SW480 (cell line): ENCODE data around the gene OCIAD1.

Experiments
- DNase-seq: peaks from one replicate; pipeline ENCODE4 v3.0.0-alpha.2; 2016; ENCODE audit warnings: low spot score

OCIAD1 gene

GRCh38 chr4:48891028-48891619, 60.2 kb downstream of the OCIAD1 start:
- DNase-seq = no peak

DNA sequence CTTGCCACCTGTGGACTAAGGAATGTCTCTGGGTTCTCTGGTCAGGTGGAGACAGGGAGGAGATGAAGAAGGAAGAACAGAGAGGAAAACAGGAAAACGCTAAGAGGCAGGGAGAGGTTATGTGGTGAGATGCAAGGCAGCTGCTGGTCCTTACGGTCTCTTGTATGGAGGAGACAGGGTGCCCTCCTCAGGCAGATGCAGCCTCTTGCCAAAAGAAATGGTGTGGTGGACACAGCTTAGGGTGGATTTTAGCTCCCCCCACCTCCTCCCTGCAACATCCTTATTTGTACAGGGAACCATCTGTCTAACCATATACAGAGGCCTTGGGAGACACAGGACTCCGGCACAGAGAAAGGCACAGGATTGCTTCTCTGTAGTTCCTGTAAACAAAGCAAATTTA, 66.0 kb downstream of the OCIAD1 start:
- DNase-seq = no peak

DNA sequence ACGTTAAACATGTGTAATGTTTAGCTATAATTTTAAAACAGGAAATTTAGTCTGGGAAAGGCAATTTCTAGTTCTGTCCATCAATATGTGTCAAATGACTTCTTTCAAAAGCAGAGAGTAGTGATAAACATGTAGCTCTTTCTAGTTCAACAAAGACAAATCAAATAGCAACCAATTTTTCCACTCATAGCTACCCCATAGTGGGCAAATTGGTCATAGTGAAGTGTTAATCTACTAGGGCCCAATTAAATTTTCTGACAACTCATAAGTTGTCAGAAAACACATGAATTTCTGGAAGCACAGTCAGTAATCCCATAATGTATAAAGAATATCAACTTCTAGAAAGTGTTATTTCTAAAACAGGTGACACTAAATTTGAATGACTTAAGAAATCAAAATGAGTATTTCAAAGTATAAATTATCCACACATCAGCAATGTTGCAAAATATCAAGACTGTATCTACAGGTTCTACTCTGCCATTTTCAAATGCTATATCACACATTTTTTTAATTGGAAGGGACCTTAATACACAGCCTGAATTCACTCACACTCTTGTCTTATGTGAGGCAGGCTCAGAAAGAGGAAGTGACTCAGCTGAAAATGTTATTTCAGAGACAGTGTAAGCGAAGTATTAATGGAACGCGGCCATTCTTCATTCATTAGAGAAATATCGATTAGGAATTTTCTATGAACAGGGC, 68.0 kb downstream of the OCIAD1 start:
- DNase-seq = no peak

DNA sequence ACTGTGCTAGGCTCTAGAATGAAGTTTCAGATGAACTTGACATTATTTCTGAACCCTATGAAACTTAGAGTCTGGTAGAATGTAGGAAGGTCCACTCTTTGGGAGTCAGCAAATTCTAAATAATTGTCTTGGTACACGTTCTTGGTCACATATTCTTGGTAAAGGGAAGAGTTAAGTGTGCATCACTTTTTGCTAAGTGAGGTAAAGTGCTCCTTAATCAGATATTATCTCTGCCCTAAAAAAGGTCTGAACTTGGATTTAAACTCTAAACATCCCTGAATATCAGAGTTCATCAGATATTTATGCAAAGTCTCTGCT, 68.5 kb downstream of the OCIAD1 start:
- no peak for DNase-seq

DNA sequence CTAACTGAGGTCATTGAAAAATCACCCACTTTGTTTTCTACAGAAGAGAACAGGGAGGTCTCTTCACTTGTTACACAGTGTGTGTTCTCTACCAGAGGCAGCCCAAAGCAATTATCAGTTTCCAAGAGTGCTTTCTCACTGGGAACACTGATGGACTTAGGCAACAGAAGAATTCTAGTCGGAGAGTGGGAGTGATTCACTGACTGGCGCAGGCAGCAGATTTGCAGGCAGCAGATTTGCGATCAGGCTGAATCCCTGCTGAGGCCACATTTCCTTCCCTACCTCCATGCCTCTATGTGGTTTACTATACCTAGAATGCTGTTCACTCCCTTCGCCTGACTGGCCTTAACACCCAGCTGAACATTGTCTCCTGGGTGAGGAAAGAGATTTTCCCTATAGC, 69.1 kb downstream of the OCIAD1 start:
- no peak for DNase-seq

- DNase-seq = no peak
Observed at GRCh38 chr4:48901196-48901595, 70.3 kb downstream of the OCIAD1 start.

GRCh38 chr4:48902266-48902665, 71.4 kb downstream of the OCIAD1 start:
- no peak for DNase-seq

GRCh38 chr4:48904101-48904500, 73.2 kb downstream of the OCIAD1 start:
- no peak for DNase-seq

DNA sequence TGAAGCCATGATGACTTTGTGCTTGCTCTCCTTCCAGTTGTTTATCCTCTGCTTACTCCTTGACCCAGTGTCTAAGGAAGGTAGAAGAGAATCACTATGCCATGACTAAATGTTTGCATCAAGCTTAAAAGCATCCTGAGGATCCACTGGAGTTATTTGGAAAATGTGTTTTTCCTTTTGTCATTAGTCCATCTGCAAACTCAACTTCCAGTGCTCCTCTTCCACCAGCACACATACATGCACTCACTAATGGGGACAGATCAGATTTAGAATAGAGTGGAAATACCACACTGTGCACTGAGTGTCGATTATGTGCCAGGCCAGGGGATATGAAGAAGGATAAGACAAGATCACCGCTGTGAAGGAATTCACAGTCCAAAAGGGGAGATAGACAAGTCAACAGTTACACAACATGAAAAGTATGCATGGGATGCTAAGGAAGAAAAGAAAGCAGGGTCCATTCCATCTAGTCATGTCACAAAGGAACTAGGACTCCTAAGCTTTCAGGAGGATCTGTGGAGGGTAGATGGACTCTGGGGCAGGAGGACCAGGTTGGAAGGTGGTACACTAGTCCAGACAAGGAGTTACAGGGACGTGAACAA, 73.8 kb downstream of the OCIAD1 start:
- no peak for DNase-seq

GRCh38 chr4:48905363-48906015, 74.6 kb downstream of the OCIAD1 start:
- peak; percentile 33 for DNase-seq

DNA sequence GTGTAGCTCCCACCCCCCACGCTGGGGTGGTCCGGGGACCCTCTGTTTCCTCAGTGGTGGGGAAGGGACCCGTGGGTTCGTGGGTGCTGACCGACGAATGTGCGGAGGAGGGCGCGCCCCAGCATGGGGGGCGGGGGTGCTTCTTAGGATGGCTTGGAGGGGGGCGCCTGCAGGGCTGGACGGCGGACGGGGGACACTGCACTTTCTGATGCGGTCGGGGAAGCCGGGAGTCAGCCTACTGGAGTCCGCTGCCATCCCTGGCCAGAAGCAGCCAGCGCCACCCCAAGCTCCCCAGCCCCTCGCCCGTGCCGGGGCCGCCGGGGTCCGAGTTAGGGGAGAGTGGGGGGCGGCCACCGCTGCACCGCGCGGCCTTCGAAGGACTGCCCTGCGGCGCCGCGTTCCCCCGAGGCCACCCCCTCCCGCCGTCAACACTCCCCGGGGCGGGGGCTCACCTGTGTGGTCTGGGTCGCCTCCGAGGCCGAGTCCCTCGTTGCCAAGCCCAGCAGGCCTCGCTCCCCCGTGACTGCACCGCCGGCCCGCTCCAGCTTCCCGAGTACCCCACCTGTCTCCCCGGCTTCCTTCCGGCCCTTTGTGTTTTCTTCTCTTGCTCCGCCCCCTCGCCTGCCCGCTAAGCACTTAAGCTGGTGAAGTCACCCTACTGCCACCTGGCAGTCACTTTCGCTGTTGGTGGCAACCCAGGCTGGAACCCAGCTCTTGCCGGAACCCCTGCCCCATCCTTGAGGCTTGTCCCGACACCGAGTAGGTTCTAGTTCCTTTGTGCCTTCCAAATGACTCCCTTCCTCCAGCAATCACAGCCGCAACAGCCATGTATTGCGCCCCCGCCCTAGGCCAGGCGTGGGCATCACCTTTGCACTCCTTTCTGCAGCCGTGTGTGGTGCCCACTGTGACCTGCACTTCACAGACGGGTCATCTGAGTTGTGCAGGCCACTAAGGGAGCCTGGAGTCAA, 75.6 kb downstream of the OCIAD1 start, which contains the start of gene OCIAD2:
Gene OCIAD2 (minus strand): TSS at position 569 of the 968 bp plus-strand sequence. CDS start 2,225 bp downstream, outside the sequence.
- DNase-seq = peak; percentile 79

- DNase-seq = no peak
Observed at GRCh38 chr4:48907706-48908477, 77.0 kb downstream of the OCIAD1 start.

DNA sequence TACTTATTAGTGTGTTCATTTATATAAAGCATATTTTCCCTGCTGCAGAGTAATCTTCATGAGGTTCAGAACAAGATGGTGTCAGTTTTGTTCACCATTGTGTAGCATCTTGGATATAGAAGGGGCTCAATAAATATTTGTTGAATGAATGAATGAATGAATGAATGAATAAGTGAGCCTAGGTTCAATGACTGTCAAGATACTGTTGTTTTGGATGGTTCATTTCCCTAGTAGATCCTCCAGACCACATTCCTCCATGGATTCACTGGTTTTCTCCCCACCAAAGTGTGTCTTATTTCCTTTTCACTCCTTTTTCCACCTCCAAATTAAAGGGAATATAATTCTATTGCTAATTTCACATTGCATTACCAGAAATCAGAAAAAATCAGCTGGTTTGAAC, 77.8 kb downstream of the OCIAD1 start:
- DNase-seq = no peak

- DNase-seq = peak; percentile 70
Observed at GRCh38 chr4:48909697-48910096, 78.8 kb downstream of the OCIAD1 start.

DNA sequence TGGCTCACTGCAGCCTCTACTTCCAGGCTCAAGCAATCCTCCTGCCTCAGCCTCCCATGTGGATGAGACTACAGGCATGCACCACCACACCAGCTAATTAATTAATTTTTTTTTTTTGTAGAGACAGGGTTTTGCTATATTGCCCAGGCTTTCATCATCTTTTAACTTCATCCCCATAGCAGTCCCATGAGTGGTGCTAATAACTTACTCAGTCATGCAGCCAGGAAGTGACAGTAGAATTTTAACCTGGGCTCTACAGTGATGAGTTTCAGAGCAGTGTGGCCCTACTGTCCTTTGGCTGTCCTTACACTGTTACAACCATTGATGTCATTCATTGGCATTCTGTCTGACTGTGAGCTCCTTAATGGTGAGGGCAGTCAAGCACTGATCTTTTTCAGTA, 79.6 kb downstream of the OCIAD1 start:
- DNase-seq = peak; percentile 33
